ENCODE measurements around the gene PCDH17.

- TF ChIP-seq CTCF (optimal IDR thresholded peaks at IDR 0.05 in 1 of 3, IDR thresholded peaks at IDR 0.05 in 1 of 3, conservative IDR thresholded peaks at IDR 0.05 in 1 of 3; ENCODE audit: extremely low read depth in 1 of 3, insufficient read depth in 2 of 3, low read length in 3 of 3), result no peak
- TF ChIP-seq EZH2 (IDR thresholded peaks at IDR 0.05; ENCODE audit: low read length), result no peak
Observed at GRCh38 chr13:57665481-57665880, 33.9 kb downstream of the PCDH17 start.

Data from keratinocyte (primary cell).